Small intestine (tissue), 7 donors: ENCODE measurements around the gene SMIM44. TPM values are rescaled to one million over a fixed set of nuclear protein-coding genes. Genes with fewer than 3 reads are reported as not detected.

Experiments
- DNase-seq, 2 donors: peaks; one replicate each; pipeline versions ENCODE4 v3.0.0 to v3.0.0-alpha.2; 2013
- FAIRE-seq: peaks from 2 replicates; lab custom pipeline; 2012; peaks lifted over from hg19 to GRCh38; lab: Jason Lieb, UNC
- H3K27ac ChIP-seq, 3 donors: one replicate each; pipeline ENCODE4 v1.5.1; 2013; ENCODE audit warnings: low read length in 2 of 3, mild to moderate bottlenecking in 2 of 3, control low read depth in 1 of 3, inconsistent platforms in 1 of 3, low read depth in 1 of 3, moderate library complexity in 1 of 3
- H3K27me3 ChIP-seq, 3 donors: one replicate each; pipeline ENCODE4 v1.6.1; 2013; ENCODE audit warnings: low read length in 3 of 3, inconsistent platforms in 1 of 3; ENCODE audit not compliant: control insufficient read depth in 3 of 3, insufficient read depth in 3 of 3
- H3K36me3 ChIP-seq, 3 donors: one replicate each; pipeline ENCODE4 v1.6.1; 2013; ENCODE audit warnings: low read length in 3 of 3, inconsistent platforms in 1 of 3, low read depth in 1 of 3, mild to moderate bottlenecking in 1 of 3, moderate library complexity in 1 of 3; ENCODE audit not compliant: control insufficient read depth in 3 of 3, insufficient read depth in 2 of 3
- H3K4me1 ChIP-seq, 3 donors: one replicate each; pipeline ENCODE4 v1.6.1; 2013; ENCODE audit warnings: low read length in 2 of 3, inconsistent platforms in 1 of 3, low read depth in 1 of 3, mild to moderate bottlenecking in 1 of 3, moderate library complexity in 1 of 3; ENCODE audit not compliant: control insufficient read depth in 3 of 3, insufficient read depth in 2 of 3
- H3K4me3 ChIP-seq, 3 donors: one replicate each; pipeline ENCODE4 v1.5.1; 2013; ENCODE audit warnings: low read length in 3 of 3, control low read depth in 1 of 3, inconsistent platforms in 1 of 3, low read depth in 1 of 3, mild to moderate bottlenecking in 1 of 3, moderate library complexity in 1 of 3
- H3K9me3 ChIP-seq, 2 donors: one replicate each; pipeline ENCODE4 v1.6.1; 2013; ENCODE audit warnings: low read depth in 1 of 2, low read length in 1 of 2; ENCODE audit not compliant: control insufficient read depth in 2 of 2, insufficient read depth in 1 of 2
- WGBS, 3 donors: extraction: QIAGEN DNeasy Blood & Tissue Kit; methylation state at CpG; one replicate each; pipeline ENCODE4 v1.1.7; 2013; 5-methylcytosine and 5-hydroxymethylcytosine counted together
- polyA plus RNA-seq, 4 donors: library from polyadenylated mRNA; stranded (reverse) in 3 of 4; unstranded in 1 of 4; fragments of 200-250 nt in 3 of 4; fragments of 120-200 nt in 1 of 4; gene quantifications; one replicate each; pipeline versions ENCODE4 v1.2.1 to v1.2.3, GENCODE V29; 2013
- donor health status: healthy with polysubstance abuse.
- donor health status: control.
- donor health status: control.
- donor health status: Bipolar disorder and iron deficiency.
- donor health status: healthy.

Gene SMIM44
- polyA plus RNA-seq, 4 donors, result 0.49 to 0.63 TPM; not detected in 2

DNA sequence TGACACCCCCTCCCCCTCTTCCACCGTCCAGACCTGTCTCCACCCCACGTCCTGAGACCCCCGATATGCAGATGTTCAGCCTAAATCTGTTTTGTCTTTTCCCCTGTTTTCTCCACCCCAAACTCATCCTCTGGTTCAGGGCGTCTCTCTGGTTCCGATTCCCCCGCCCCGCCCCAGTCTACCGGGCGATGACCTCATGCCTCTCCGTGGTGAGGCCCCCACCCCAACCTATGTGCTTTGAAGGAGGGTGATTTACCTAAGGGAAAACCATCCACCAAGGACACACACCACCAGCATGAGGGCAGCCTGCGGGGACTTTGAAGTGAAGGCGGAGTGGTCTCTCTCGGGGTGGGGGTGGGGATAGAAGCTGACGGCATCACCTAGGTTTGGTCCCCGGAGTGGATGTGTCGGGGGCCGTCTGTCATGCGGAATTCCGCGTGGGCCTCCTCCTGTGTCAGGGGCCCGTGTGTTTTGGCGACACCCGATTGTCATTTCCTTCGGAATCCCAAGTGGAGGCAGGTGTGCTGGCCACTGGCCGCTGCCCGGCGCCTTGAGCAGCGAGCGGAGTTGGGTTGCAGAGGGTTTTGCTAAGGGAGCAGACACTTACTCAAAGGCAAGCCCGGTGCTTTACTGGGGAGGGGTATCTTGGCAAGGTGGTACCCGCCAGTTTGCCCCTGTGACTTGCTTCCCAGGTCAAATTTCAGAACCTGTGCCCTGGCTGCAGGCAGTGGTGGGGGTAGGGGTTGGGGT, 24.3 kb upstream of the SMIM44 start:
- H3K36me3 ChIP-seq, result peaks cover 2 to 44% (median 2%) of the 10 kb centered on the region in 3 donors
- 11 to 26% (median 21%) methylated on average over 31 of the region's 31 CpGs for WGBS, 3 donors
- peak overlapping the region; percentile 57 to 91 (median 79) for H3K27ac ChIP-seq
- FAIRE-seq (no peak), DNase-seq (peak; percentile 58 to 73)
- H3K4me1 ChIP-seq, result peaks cover 0 to 15% (median 4%) of the 10 kb centered on the region in 3 donors
- H3K9me3 ChIP-seq, result no peaks in the 10 kb centered on the region
- H3K4me3 ChIP-seq, result peak overlapping the region; percentile 95 to 96 (median 96)
- no peaks in the 10 kb centered on the region for H3K27me3 ChIP-seq

DNA sequence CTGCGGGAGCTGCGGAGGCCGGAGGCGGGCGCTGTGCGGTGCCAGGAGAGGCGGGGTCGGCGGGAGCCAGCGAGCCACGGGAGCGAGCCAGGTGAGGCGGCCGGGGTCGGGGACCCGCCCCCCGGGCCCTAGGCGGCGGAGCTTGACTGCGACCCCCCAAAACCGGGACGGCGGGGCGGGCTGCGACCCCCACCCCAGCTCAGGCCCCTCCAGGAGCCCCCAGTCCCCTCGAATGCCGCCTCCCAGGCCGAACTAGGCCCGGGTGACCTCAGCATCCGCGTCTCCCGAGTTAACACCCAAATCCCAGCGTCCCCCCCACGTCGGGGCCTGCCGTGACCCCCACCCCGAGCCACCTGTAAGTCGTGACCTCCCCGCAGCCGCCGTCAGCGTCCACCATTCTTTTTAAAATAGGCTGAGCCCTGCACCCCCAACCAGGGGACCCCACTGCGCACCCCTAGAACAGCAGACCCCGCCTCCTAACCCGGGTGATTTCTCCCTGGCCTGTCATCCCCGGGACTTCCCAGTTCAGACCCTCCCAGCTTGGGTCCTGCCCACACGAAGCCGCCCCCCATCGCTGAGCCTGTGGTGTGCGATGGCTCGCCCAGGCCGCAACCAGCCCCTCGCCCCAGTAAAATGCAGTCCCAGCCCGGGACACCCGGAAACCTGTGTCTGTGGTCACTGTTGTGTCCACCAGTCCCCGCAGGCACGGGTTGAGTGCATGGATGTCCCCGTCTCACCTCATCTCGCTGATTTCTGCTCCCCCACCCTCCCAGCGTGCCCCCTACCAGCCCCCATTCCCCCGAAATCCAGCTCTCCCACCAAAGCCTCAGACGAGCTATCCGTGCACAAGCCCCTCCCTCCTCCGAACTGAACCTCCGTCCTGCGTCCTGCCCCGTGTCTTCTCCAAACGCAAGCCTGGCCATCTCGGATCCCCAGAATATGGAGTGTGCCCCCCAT, 23.4 kb upstream of the SMIM44 start:
- peaks cover 2 to 35% (median 2%) of the 10 kb centered on the region in 3 donors for H3K36me3 ChIP-seq
- peak overlapping the region; percentile 95 to 96 (median 96) for H3K4me3 ChIP-seq
- H3K9me3 ChIP-seq, result no peaks in the 10 kb centered on the region
- 0% methylated on average over 36 to 69 of the region's 69 CpGs for WGBS, 3 donors
- no peaks in the 10 kb centered on the region for H3K27me3 ChIP-seq
- no peak for FAIRE-seq
- peak; percentile 27 to 53 for DNase-seq
- peak overlapping the region; percentile 57 to 91 (median 79) for H3K27ac ChIP-seq
- peaks cover 0 to 15% (median 4%) of the 10 kb centered on the region in 3 donors for H3K4me1 ChIP-seq

DNA sequence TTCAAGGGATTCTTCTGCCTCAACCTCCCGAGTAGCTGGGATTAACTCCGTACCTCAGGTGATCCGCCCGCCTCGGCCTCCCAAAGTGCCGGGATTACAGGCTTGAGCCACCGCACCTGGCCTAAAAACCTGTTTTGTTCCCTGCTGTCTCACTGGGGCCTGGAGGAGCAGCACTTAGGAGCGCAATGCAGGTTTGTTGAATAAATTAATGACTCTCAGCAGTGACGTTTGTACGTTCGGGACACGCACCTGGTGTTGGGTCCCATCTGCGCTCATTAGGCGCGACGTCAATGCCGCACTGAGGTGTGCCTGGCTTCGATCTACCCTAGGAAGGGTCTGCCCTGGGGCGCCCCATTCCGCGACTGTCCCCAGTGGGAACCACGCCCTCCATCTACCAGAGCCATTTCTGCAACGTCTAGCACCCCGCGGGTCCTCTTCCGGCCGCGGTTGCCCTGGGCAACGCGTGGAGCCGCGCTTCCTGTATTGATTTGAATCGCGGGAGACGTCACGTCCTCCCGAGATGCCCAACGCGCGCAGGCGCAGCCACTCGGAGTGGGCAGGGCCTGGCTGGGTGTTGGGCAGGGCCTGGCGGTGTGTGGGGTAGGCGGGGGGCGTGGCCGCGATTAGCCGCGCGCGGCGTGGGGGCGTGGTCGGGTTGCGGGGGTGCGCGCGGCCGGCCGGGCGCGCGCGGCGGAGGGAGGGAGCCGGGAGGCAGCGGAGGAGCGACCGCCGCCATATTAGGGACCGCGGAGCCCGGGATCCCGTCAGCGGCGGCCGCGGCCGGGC, 22.6 kb upstream of the SMIM44 start, which contains the start of gene FZR1:
Gene FZR1 (plus strand): TSS at position 714 of the 786 bp plus-strand sequence. CDS start 16,679 bp downstream, outside the sequence.
- Histone ChIP-seq H3K27ac (peak within 1 kb of the TSS; percentile 91 to 95 (median 91)), H3K4me1 (peaks cover 0 to 15% (median 4%) of the 10 kb centered on the region in 3 donors), H3K4me3 (peak within 1 kb of the TSS; percentile 95 to 96 (median 96)), H3K9me3 (no peaks in the 10 kb centered on the region), H3K27me3 (no peaks in the 10 kb centered on the region), H3K36me3 (peaks cover 2 to 26% (median 2%) of the 10 kb centered on the region in 3 donors)
- WGBS, 3 donors, result 1 to 2% (median 1%) methylated on average over 56 to 79 of the region's 79 CpGs
- DNase-seq, result peak; percentile 99 to 100
- no peak for FAIRE-seq

DNA sequence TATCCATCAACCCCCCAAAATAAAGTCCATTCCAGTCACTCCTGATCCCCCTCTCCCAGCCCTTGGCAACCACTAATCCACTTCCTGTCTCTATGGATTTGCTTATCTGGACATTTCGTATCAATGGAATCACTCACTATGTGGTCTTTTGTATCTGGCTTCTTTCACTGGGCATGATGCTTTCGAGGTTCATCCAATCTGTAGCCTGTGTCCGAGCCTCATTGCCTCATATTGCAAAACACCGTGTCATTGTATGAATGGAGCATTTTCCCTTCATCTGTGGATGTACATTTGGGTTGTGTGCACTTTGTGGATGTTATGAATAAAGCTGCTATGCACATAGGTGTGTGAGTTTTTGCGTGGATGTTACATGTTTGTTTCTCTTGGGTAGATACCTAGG, 21.5 kb upstream of the SMIM44 start:
- Histone ChIP-seq H3K36me3 (peaks cover under 1 to 16% (median 2%) of the 10 kb centered on the region in 3 donors), H3K4me3 (no peak overlapping the region), H3K9me3 (no peaks in the 10 kb centered on the region), H3K4me1 (peaks cover 0 to 16% (median 4%) of the 10 kb centered on the region in 3 donors), H3K27me3 (no peaks in the 10 kb centered on the region), H3K27ac (no peak overlapping the region)
- FAIRE-seq (no peak), DNase-seq (peak in 1 of 2 donors; percentile 22)
- 77 to 89% (median 83%) methylated on average over 5 of the region's 5 CpGs for WGBS, 3 donors

DNA sequence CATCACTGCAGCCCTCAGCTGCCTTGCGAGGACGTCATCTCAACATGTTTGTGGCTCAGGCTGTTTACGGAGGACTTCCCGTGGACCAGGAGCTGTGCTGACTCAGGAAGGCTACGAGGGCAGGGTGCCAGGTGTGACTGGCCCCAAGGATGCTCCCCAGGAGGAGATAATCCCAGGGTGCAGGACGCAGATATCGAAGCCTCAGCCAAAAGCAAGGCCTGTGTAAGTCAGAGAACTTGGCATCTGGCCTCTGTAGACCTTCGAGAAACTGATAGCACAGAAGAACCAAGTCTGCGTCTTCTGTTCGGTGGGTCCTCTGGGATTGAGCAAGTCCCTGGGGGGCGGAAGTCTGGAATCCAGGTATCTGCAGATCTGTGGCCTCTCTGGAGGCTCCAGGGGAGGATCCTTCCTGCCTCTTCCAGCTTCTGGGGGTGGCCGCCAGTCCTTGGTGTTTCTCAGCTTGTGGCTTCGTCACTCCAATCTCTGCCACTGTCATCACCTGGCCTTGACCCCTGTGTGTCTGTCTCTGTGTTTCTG, 19.9 kb upstream of the SMIM44 start:
- 80 to 88% (median 84%) methylated on average over 13 of the region's 13 CpGs for WGBS, 3 donors
- DNase-seq (no peak), FAIRE-seq (no peak)

DNA sequence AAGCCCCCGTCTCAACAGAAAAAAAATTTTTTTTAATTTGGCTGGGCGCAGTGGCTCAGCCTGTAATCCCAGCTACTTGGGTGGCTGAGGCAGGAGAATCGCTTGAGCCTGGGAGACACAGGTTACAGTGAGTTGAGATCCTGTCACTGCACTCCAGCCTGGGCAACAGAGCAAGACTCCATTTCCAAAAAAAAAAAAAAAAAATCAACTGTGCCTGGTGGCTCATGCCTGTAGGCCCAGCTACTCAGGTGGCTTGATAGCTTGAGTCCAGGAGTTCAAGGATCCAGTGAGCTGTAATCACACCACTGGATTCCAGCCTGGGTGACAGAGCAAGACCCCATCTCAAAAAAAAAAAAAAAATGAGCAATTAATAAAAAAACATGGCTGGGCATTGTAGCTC, 18.5 kb upstream of the SMIM44 start:
- no peak for FAIRE-seq
- Histone ChIP-seq H3K9me3 (no peaks in the 10 kb centered on the region), H3K4me1 (peaks cover 0 to 4% (median 0%) of the 10 kb centered on the region in 3 donors), H3K36me3 (peaks cover 0 to 13% (median 0%) of the 10 kb centered on the region in 3 donors), H3K4me3 (no peak overlapping the region), H3K27me3 (no peaks in the 10 kb centered on the region), H3K27ac (no peak overlapping the region)
- 86 to 92% (median 89%) methylated on average over 3 of the region's 3 CpGs for WGBS, 3 donors
- DNase-seq, result no peak

More for the DNA sequence above, 19.9 kb upstream of the SMIM44 start:
- H3K27ac ChIP-seq, result no peak overlapping the region
- peaks cover 0 to under 1% (median 0%) of the 10 kb centered on the region in 3 donors for H3K36me3 ChIP-seq
- peaks cover 0 to 9% (median 0%) of the 10 kb centered on the region in 3 donors for H3K4me1 ChIP-seq
- no peaks in the 10 kb centered on the region for H3K27me3 ChIP-seq
- H3K9me3 ChIP-seq, result no peaks in the 10 kb centered on the region
- no peak overlapping the region for H3K4me3 ChIP-seq

DNA sequence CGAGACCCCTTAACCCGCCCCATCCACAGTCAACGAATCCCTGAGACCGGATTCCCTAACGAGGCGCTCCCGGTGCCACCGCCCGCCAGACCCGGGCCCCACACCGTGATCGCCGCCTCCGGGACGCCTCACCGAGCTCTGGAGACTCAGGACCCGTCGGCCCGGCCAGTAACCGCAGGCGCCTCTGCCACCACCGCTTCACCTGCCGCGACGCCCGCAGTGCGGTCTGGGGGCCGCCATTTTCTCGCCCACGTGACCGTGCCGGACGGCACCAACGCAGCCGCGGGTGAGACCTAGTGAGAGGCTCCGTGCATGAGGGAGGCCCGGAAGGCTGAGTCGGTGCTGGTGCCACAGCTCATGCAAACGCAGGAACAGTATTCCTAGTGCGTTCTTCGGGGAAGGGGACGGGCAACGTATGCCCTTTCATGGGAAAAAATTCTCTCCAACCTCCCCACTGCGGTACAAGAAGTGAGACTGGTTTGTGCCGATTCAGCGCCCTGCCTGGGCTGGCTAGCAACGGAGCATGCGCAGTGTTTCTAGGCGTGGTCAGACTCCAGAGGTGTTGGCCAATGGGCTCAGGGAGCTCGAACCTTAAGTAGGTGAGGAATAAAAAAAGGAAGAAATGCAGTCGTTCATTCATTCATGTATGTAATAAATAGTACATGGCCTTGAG, 17.3 kb upstream of the SMIM44 start, which contains the start of gene DOHH:
Gene DOHH (minus strand): TSS at position 246 of the 673 bp plus-strand sequence. CDS start 3,860 bp downstream, outside the sequence.
- Histone ChIP-seq H3K9me3 (no peaks in the 10 kb centered on the region), H3K4me3 (peak within 1 kb of the TSS; percentile 63 to 96 (median 66)), H3K36me3 (peaks cover 0 to 25% (median 0%) of the 10 kb centered on the region in 3 donors), H3K27me3 (no peaks in the 10 kb centered on the region), H3K4me1 (peaks cover 0 to 4% (median 0%) of the 10 kb centered on the region in 3 donors), H3K27ac (peak within 1 kb of the TSS; percentile 67 to 96 (median 86))
- 0% methylated on average over 41 to 52 of the region's 52 CpGs for WGBS, 3 donors
- peak; percentile 98 to 99 for DNase-seq
- no peak for FAIRE-seq
